ENCODE results near the gene SEC24C. TPM values are rescaled to one million over a fixed set of nuclear protein-coding genes. Genes with fewer than 3 reads are reported as not detected.

SEC24C gene
- total RNA-seq, 1 donor from 2014 or later: 112 TPM

- Mint-ChIP-seq H3K4me1 (ENCODE audit: low read depth) (peaks cover 57% of the 10 kb centered on the region), H3K27ac (peak overlapping the region; percentile 85), H3K9me3 (no peaks in the 10 kb centered on the region), H3K4me3 (no peak overlapping the region), H3K27me3 (ENCODE audit: insufficient read depth) (no peaks in the 10 kb centered on the region), H3K36me3 (ENCODE audit: low read depth) (peaks cover 67% of the 10 kb centered on the region)
- intact Hi-C loops (cut with micrococcal nuclease): loop anchor here (1.0 kb wide), 1 partner anchor 33 kb away; no protein-coding TSS in a partner anchor
- no peak for DNase-seq (ENCODE audit: low spot score)
These were observed 19.2 kb downstream of the SEC24C start for GRCh38 chr10:73763343-73763742.

GRCh38 chr10:73765066-73765465, 20.9 kb downstream of the SEC24C start:
- H3K27ac Mint-ChIP-seq: peak overlapping the region; percentile 78
- no peak for DNase-seq (ENCODE audit: low spot score)
- intact Hi-C loops (cut with micrococcal nuclease): no loop called here
- H3K4me1 Mint-ChIP-seq (ENCODE audit: low read depth): peaks cover 55% of the 10 kb centered on the region
- H3K4me3 Mint-ChIP-seq: no peak overlapping the region
- H3K27me3 Mint-ChIP-seq (ENCODE audit: insufficient read depth): no peaks in the 10 kb centered on the region
- H3K9me3 Mint-ChIP-seq: no peaks in the 10 kb centered on the region
- H3K36me3 Mint-ChIP-seq (ENCODE audit: low read depth): peaks cover 67% of the 10 kb centered on the region

- Mint-ChIP-seq H3K27me3 (ENCODE audit: insufficient read depth) (no peaks in the 10 kb centered on the region), H3K9me3 (no peaks in the 10 kb centered on the region), H3K27ac (peak overlapping the region; percentile 65), H3K4me1 (ENCODE audit: low read depth) (peaks cover 54% of the 10 kb centered on the region), H3K4me3 (no peak overlapping the region), H3K36me3 (ENCODE audit: low read depth) (peaks cover 67% of the 10 kb centered on the region)
- intact Hi-C loops (cut with micrococcal nuclease): no loop called here
- peak; percentile 51 for DNase-seq (ENCODE audit: low spot score)
These were observed 24.7 kb downstream of the SEC24C start for GRCh38 chr10:73768881-73769280.

- Mint-ChIP-seq H3K4me3 (no peak overlapping the region), H3K4me1 (ENCODE audit: low read depth) (peaks cover 58% of the 10 kb centered on the region), H3K27ac (no peak overlapping the region), H3K27me3 (ENCODE audit: insufficient read depth) (no peaks in the 10 kb centered on the region), H3K36me3 (ENCODE audit: low read depth) (peaks cover 70% of the 10 kb centered on the region), H3K9me3 (no peaks in the 10 kb centered on the region)
- no peak for DNase-seq (ENCODE audit: low spot score)
- intact Hi-C loops (cut with micrococcal nuclease): no loop called here
These were observed 25.2 kb downstream of the SEC24C start for GRCh38 chr10:73769396-73769795.

- intact Hi-C loops (cut with micrococcal nuclease): loop anchor here (1.0 to 5.0 kb wide), 11 partner anchors 10 to 816 kb away; partner anchors contain the start of genes NDST2, SEC24C and ZSWIM8
- Mint-ChIP-seq H3K9me3 (no peaks in the 10 kb centered on the region), H3K36me3 (ENCODE audit: low read depth) (peaks cover 60% of the 10 kb centered on the region), H3K27ac (peak overlapping the region; percentile 91), H3K4me1 (ENCODE audit: low read depth) (peaks cover 63% of the 10 kb centered on the region), H3K27me3 (ENCODE audit: insufficient read depth) (no peaks in the 10 kb centered on the region), H3K4me3 (peak overlapping the region; percentile 94)
- peak; percentile 78 for DNase-seq (ENCODE audit: low spot score)
These were observed 27.6 kb downstream of the SEC24C start for GRCh38 chr10:73771722-73772280.

- H3K4me1 Mint-ChIP-seq (ENCODE audit: low read depth): peaks cover 67% of the 10 kb centered on the region
- peak; percentile 85 for DNase-seq (ENCODE audit: low spot score)
- peak overlapping the region; percentile 94 for H3K4me3 Mint-ChIP-seq
- H3K27me3 Mint-ChIP-seq (ENCODE audit: insufficient read depth): no peaks in the 10 kb centered on the region
- H3K9me3 Mint-ChIP-seq: no peaks in the 10 kb centered on the region
- peak overlapping the region; percentile 91 for H3K27ac Mint-ChIP-seq
- intact Hi-C loops (cut with micrococcal nuclease): loop anchor here (1.0 to 5.0 kb wide), 11 partner anchors 9 to 815 kb away; partner anchors contain the start of genes NDST2, SEC24C and ZSWIM8
- peaks cover 64% of the 10 kb centered on the region for H3K36me3 Mint-ChIP-seq (ENCODE audit: low read depth)
These were observed 28.3 kb downstream of the SEC24C start for GRCh38 chr10:73772281-73773151.

GRCh38 chr10:73773152-73773879, 29.1 kb downstream of the SEC24C start:
- DNase-seq (ENCODE audit: low spot score): no peak
- H3K27ac Mint-ChIP-seq: peak overlapping the region; percentile 91
- intact Hi-C loops (cut with micrococcal nuclease): loop anchor here (2.0 to 5.0 kb wide), 4 partner anchors 37 to 814 kb away; partner anchors contain the start of gene NDST2
- H3K9me3 Mint-ChIP-seq: no peaks in the 10 kb centered on the region
- peaks cover 61% of the 10 kb centered on the region for H3K36me3 Mint-ChIP-seq (ENCODE audit: low read depth)
- peaks cover 67% of the 10 kb centered on the region for H3K4me1 Mint-ChIP-seq (ENCODE audit: low read depth)
- peak overlapping the region; percentile 94 for H3K4me3 Mint-ChIP-seq
- no peaks in the 10 kb centered on the region for H3K27me3 Mint-ChIP-seq (ENCODE audit: insufficient read depth)

GRCh38 chr10:73774637-73775036, 30.5 kb downstream of the SEC24C start:
- peaks cover 52% of the 10 kb centered on the region for H3K36me3 Mint-ChIP-seq (ENCODE audit: low read depth)
- intact Hi-C loops (cut with micrococcal nuclease): loop anchor here (5.0 kb wide), 3 partner anchors 103 to 813 kb away; no protein-coding TSS in a partner anchor
- H3K27ac Mint-ChIP-seq: peak overlapping the region; percentile 35
- peaks cover 59% of the 10 kb centered on the region for H3K4me1 Mint-ChIP-seq (ENCODE audit: low read depth)
- no peaks in the 10 kb centered on the region for H3K27me3 Mint-ChIP-seq (ENCODE audit: insufficient read depth)
- H3K9me3 Mint-ChIP-seq: no peaks in the 10 kb centered on the region
- no peak for DNase-seq (ENCODE audit: low spot score)
- peak overlapping the region; percentile 94 for H3K4me3 Mint-ChIP-seq

GRCh38 chr10:73779018-73779417, 34.8 kb downstream of the SEC24C start:
- Mint-ChIP-seq H3K36me3 (ENCODE audit: low read depth) (peaks cover 39% of the 10 kb centered on the region), H3K4me1 (ENCODE audit: low read depth) (peaks cover 56% of the 10 kb centered on the region), H3K9me3 (no peaks in the 10 kb centered on the region), H3K4me3 (no peak overlapping the region), H3K27ac (no peak overlapping the region), H3K27me3 (ENCODE audit: insufficient read depth) (no peaks in the 10 kb centered on the region)
- no peak for DNase-seq (ENCODE audit: low spot score)
- intact Hi-C loops (cut with micrococcal nuclease): no loop called here

- no peaks in the 10 kb centered on the region for H3K9me3 Mint-ChIP-seq
- H3K27ac Mint-ChIP-seq: peak overlapping the region; percentile 9
- DNase-seq (ENCODE audit: low spot score): no peak
- peaks cover 51% of the 10 kb centered on the region for H3K4me1 Mint-ChIP-seq (ENCODE audit: low read depth)
- no peaks in the 10 kb centered on the region for H3K27me3 Mint-ChIP-seq (ENCODE audit: insufficient read depth)
- H3K4me3 Mint-ChIP-seq: peak overlapping the region; percentile 56
- intact Hi-C loops (cut with micrococcal nuclease): loop anchor here (10.0 kb wide), 1 partner anchor 535 kb away; the partner anchor contains the start of gene DNAJC9
- H3K36me3 Mint-ChIP-seq (ENCODE audit: low read depth): peaks cover 34% of the 10 kb centered on the region
These were observed 35.5 kb downstream of the SEC24C start for GRCh38 chr10:73779539-73780197.

- Mint-ChIP-seq H3K4me1 (ENCODE audit: low read depth) (peaks cover 48% of the 10 kb centered on the region), H3K4me3 (peak overlapping the region; percentile 99), H3K36me3 (ENCODE audit: low read depth) (peaks cover 30% of the 10 kb centered on the region), H3K9me3 (no peaks in the 10 kb centered on the region), H3K27me3 (ENCODE audit: insufficient read depth) (no peaks in the 10 kb centered on the region), H3K27ac (peak overlapping the region; percentile 9)
- intact Hi-C loops (cut with micrococcal nuclease): loop anchor here (10.0 kb wide), 1 partner anchor 536 kb away; the partner anchor contains the start of gene DNAJC9
- DNase-seq (ENCODE audit: low spot score): no peak
These were observed 36.1 kb downstream of the SEC24C start for GRCh38 chr10:73780301-73780700.

GRCh38 chr10:73780966-73781365, 36.8 kb downstream of the SEC24C start:
- H3K9me3 Mint-ChIP-seq: no peaks in the 10 kb centered on the region
- H3K4me3 Mint-ChIP-seq: peak overlapping the region; percentile 99
- no peaks in the 10 kb centered on the region for H3K27me3 Mint-ChIP-seq (ENCODE audit: insufficient read depth)
- H3K27ac Mint-ChIP-seq: peak overlapping the region; percentile 99
- H3K4me1 Mint-ChIP-seq (ENCODE audit: low read depth): peaks cover 42% of the 10 kb centered on the region
- intact Hi-C loops (cut with micrococcal nuclease): loop anchor here (1.0 to 10.0 kb wide), 2 partner anchors 9 to 536 kb away; partner anchors contain the start of gene DNAJC9
- DNase-seq (ENCODE audit: low spot score): no peak
- H3K36me3 Mint-ChIP-seq (ENCODE audit: low read depth): peaks cover 24% of the 10 kb centered on the region

Measured in activated T-helper 1 cell treated with anti-CD3 and anti-CD28 coated beads, Interleukin-12 subunit alpha, Interleukin-12 subunit beta, Interleukin-2, Interleukin-4 antibody, amounts not matched to agents 30 ng/mL and 10 ng/mL and 1 ng/mL, durations not matched to agents 14 hours and 24 hours and 36 hours (primary cell).